H9 (cell line): ENCODE results near the gene BRAF. TPM values are rescaled to one million over a fixed set of nuclear protein-coding genes. Genes with fewer than 3 reads are reported as not detected.

Experiments used
- DNase-seq: peaks from one replicate; pipeline ENCODE4 v3.0.0-alpha.2; 2017
- H2AFZ ChIP-seq: one replicate; pipeline ENCODE4 v1.6.1; 2013; ENCODE audit warnings: mild to moderate bottlenecking, low read length, control low read depth, moderate library complexity
- H2AK5ac ChIP-seq: 2 replicates; pipeline ENCODE4 v1.6.1; 2013; ENCODE audit warnings: low read length, control low read depth, mixed read lengths; ENCODE audit not compliant: insufficient read length
- H2BK120ac ChIP-seq: one replicate; pipeline ENCODE4 v1.6.1; 2013; ENCODE audit warnings: low read depth, mild to moderate bottlenecking, low read length, control low read depth, inconsistent platforms; ENCODE audit not compliant: poor library complexity, severe bottlenecking
- H2BK12ac ChIP-seq: 2 replicates; pipeline ENCODE4 v1.6.1; 2013; ENCODE audit warnings: low read length, control low read depth, mixed read lengths, low read depth; ENCODE audit not compliant: insufficient read length
- H2BK15ac ChIP-seq: 2 replicates; pipeline ENCODE4 v1.6.1; 2013; ENCODE audit warnings: low read depth, low read length, control low read depth
- H2BK20ac ChIP-seq: one replicate; pipeline ENCODE4 v1.6.1; 2013; ENCODE audit warnings: low read depth, mild to moderate bottlenecking, low read length, control low read depth, inconsistent platforms; ENCODE audit not compliant: poor library complexity, severe bottlenecking
- H2BK5ac ChIP-seq: 2 replicates; pipeline ENCODE4 v1.6.1; 2013; ENCODE audit warnings: low read length, control low read depth, mixed read lengths; ENCODE audit not compliant: insufficient read length
- H3K14ac ChIP-seq: 2 replicates; pipeline ENCODE4 v1.6.1; 2013; ENCODE audit warnings: low read length, control low read depth; ENCODE audit not compliant: insufficient read depth
- H3K18ac ChIP-seq: 2 replicates; pipeline ENCODE4 v1.6.1; 2013; ENCODE audit warnings: low read depth, mild to moderate bottlenecking, mixed read lengths, low read length, control low read depth; ENCODE audit not compliant: insufficient read length
- H3K23ac ChIP-seq: 2 replicates; pipeline ENCODE4 v1.6.1; 2013; ENCODE audit warnings: low read length, control low read depth, mixed read lengths, low read depth; ENCODE audit not compliant: insufficient read length
- H3K23me2 ChIP-seq: 2 replicates; pipeline ENCODE4 v1.6.1; 2013; ENCODE audit warnings: low read depth, mild to moderate bottlenecking, mixed read lengths, low read length, control low read depth; ENCODE audit not compliant: insufficient read length, poor library complexity, severe bottlenecking
- H3K27ac ChIP-seq: 2 replicates; pipeline ENCODE4 v1.5.1; 2013; ENCODE audit warnings: low read length, control low read depth, mixed read lengths, low read depth; ENCODE audit not compliant: insufficient read length
- H3K27me3 ChIP-seq: 2 replicates; pipeline ENCODE4 v1.6.1; 2013; ENCODE audit warnings: low read length, control low read depth, inconsistent platforms; ENCODE audit not compliant: insufficient read depth
- H3K4ac ChIP-seq: 2 replicates; pipeline ENCODE4 v1.6.1; 2013; ENCODE audit warnings: low read depth, mild to moderate bottlenecking, control low read depth, inconsistent platforms, low read length, moderate library complexity
- H3K4me1 ChIP-seq: 2 replicates; pipeline ENCODE4 v1.6.1; 2013; ENCODE audit warnings: low read length, control low read depth, inconsistent platforms; ENCODE audit not compliant: insufficient read depth
- H3K4me2 ChIP-seq: 2 replicates; pipeline ENCODE4 v1.6.1; 2013; ENCODE audit warnings: low read length, control low read depth, mixed read lengths; ENCODE audit not compliant: insufficient read length, insufficient read depth
- H3K56ac ChIP-seq: 2 replicates; pipeline ENCODE4 v1.6.1; 2013; ENCODE audit warnings: low read depth, mild to moderate bottlenecking, mixed read lengths, low read length, control low read depth; ENCODE audit not compliant: insufficient read length
- H3K79me1 ChIP-seq: 2 replicates; pipeline ENCODE4 v1.6.1; 2013; ENCODE audit warnings: low read depth, mild to moderate bottlenecking, moderate library complexity, low read length, control low read depth, inconsistent platforms; ENCODE audit not compliant: insufficient read depth, poor library complexity, severe bottlenecking
- H3K79me2 ChIP-seq: 2 replicates; pipeline ENCODE4 v1.6.1; 2013; ENCODE audit warnings: low read length, control low read depth, inconsistent platforms; ENCODE audit not compliant: insufficient read depth
- H3K9ac ChIP-seq: 2 replicates; pipeline ENCODE4 v1.6.1; 2013; ENCODE audit warnings: low read length, control low read depth, mixed read lengths; ENCODE audit not compliant: insufficient read length; ENCODE audit errors: extremely low read depth
- H3K9me3 ChIP-seq: one replicate; pipeline ENCODE4 v1.6.1; 2013; ENCODE audit warnings: low read depth, low read length, inconsistent platforms; ENCODE audit not compliant: control insufficient read depth
- H3T11ph ChIP-seq: one replicate; pipeline ENCODE4 v1.6.1; 2013; ENCODE audit warnings: mild to moderate bottlenecking, low read length, control low read depth, inconsistent platforms
- H4K20me1 ChIP-seq: one replicate; pipeline ENCODE4 v1.6.1; 2013; ENCODE audit not compliant: control insufficient read depth, insufficient read length, insufficient read depth
- H4K5ac ChIP-seq: 2 replicates; pipeline ENCODE4 v1.6.1; 2013; ENCODE audit warnings: low read depth, mild to moderate bottlenecking, mixed read lengths, low read length, control low read depth; ENCODE audit not compliant: insufficient read length
- H4K8ac ChIP-seq: replicated peaks from 2 replicates; pipeline ENCODE4 v1.6.1; 2013; ENCODE audit warnings: low read length, control low read depth, mixed read lengths, low read depth; ENCODE audit not compliant: insufficient read length
- H4K91ac ChIP-seq: 2 replicates; pipeline ENCODE4 v1.6.1; 2013; ENCODE audit warnings: low read depth, mild to moderate bottlenecking, moderate library complexity, mixed read lengths, low read length, control low read depth; ENCODE audit not compliant: insufficient read length
- H3K27ac Mint-ChIP-seq, 3 experiments: 2 replicates in 2 of 3; 3 replicates in 1 of 3; pipeline ENCODE4 v1.8.0; 2020 to 2021; ENCODE audit warnings: mixed read lengths in 3 of 3, mild to moderate bottlenecking in 1 of 3, moderate library complexity in 1 of 3
- H3K27me3 Mint-ChIP-seq: 2 replicates; pipeline ENCODE4 v1.8.0; 2021; ENCODE audit warnings: low read depth, mild to moderate bottlenecking, moderate library complexity, mixed read lengths
- H3K36me3 Mint-ChIP-seq, 3 experiments: 2 replicates in 2 of 3; 3 replicates in 1 of 3; pipeline ENCODE4 v1.8.0; 2020 to 2021; ENCODE audit warnings: low read depth in 3 of 3, mixed read lengths in 3 of 3; ENCODE audit not compliant: insufficient read depth in 1 of 3
- H3K4me1 Mint-ChIP-seq, 2 experiments: 2 replicates each; pipeline ENCODE4 v1.8.0; 2020; ENCODE audit warnings: mixed read lengths in 2 of 2
- H3K4me3 Mint-ChIP-seq, 2 experiments: 2 replicates in 1 of 2; 3 replicates in 1 of 2; pipeline ENCODE4 v1.8.0; 2020 to 2021; ENCODE audit warnings: mild to moderate bottlenecking in 2 of 2, mixed read lengths in 2 of 2, moderate library complexity in 1 of 2
- H3K9me3 Mint-ChIP-seq, 2 experiments: 2 replicates in 1 of 2; 3 replicates in 1 of 2; pipeline ENCODE4 v1.8.0; 2020; ENCODE audit warnings: mild to moderate bottlenecking in 2 of 2, mixed read lengths in 2 of 2, moderate library complexity in 1 of 2
- CTCF ChIP-seq: fragments of 200-600 bp; sonication (generic); conservative IDR thresholded peaks from 3 replicates; pipeline ENCODE4 v1.8.0; 2021; ENCODE audit warnings: antibody characterized with exemption, mild to moderate bottlenecking
- WGBS: extraction: QIAGEN DNeasy Blood & Tissue Kit; methylation state at CpG from one replicate; pipeline ENCODE4 v1.1.7; 2013; ENCODE audit warnings: missing lambda C conversion rate, low lambda C conversion rate, mixed read lengths; ENCODE audit not compliant: insufficient read length; ENCODE audit errors: extremely low coverage; 5-methylcytosine and 5-hydroxymethylcytosine counted together
- total RNA-seq: library from RNA; stranded (reverse); gene quantifications from 2 replicates; pipeline ENCODE4 v1.2.1, GENCODE V29; 2021

BRAF gene
- total RNA-seq, 1 experiment from 2014 or later, result 32.9 TPM

GRCh38 chr7:140678816-140679130, 246.0 kb downstream of the BRAF start:
- Histone ChIP-seq H3K4ac (no peak overlapping the region), H2BK12ac (no peak overlapping the region), H3K23ac (no peak overlapping the region), H3K4me2 (no peak overlapping the region), H2BK20ac (no peak overlapping the region), H2BK5ac (no peak overlapping the region), H2AFZ (no peak overlapping the region), H4K20me1 (no peaks in the 10 kb centered on the region), H3K79me1 (no peaks in the 10 kb centered on the region), H3K14ac (no peak overlapping the region), H3T11ph (no peak overlapping the region), H4K8ac (no peak overlapping the region), H2BK120ac (no peak overlapping the region), H3K27ac (no peak overlapping the region), H3K23me2 (no peaks in the 10 kb centered on the region), H2AK5ac (no peak overlapping the region), H3K9me3 (no peaks in the 10 kb centered on the region), H4K5ac (no peak overlapping the region), H3K56ac (no peak overlapping the region), H4K91ac (no peak overlapping the region), H2BK15ac (no peak overlapping the region), H3K18ac (no peak overlapping the region), H3K79me2 (no peaks in the 10 kb centered on the region), H3K9ac (no peak overlapping the region), H3K4me1 (no peaks in the 10 kb centered on the region), H3K27me3 (no peaks in the 10 kb centered on the region; the same call in 1 of the 2 replicates)
- no peaks in the 10 kb centered on the region for H3K9me3 Mint-ChIP-seq
- peaks cover 7 to 8% of the 10 kb centered on the region in 2 experiments for H3K4me1 Mint-ChIP-seq
- DNase-seq, result no peak
- H3K36me3 Mint-ChIP-seq, result peaks cover 1 to 27% (median 10%) of the 10 kb centered on the region in 3 experiments; a peak in 6 of 7 replicates
- TF ChIP-seq CTCF, result no peak
- peaks cover 3% of the 10 kb centered on the region; the same call in 1 of the 2 replicates for H3K27me3 Mint-ChIP-seq
- H3K4me3 Mint-ChIP-seq, result no peak overlapping the region
- no peak overlapping the region for H3K27ac Mint-ChIP-seq
- no CpG with 5 or more reads among the region's 7 CpGs for WGBS
